HepG2 (cell line): Measurements from ENCODE around the gene ABHD6. TPM values are rescaled to one million over a fixed set of nuclear protein-coding genes. Genes with fewer than 3 reads are reported as not detected.

Experiments used
- CCAR2 ChIP-seq: fragments of 200-400 bp; formaldehyde crosslinking; optimal IDR thresholded peaks from 2 replicates; pipeline ENCODE3; 2018; ENCODE audit warnings: low read depth, mild to moderate bottlenecking, low read length, moderate library complexity
- GTF3A ChIP-seq: sonication (generic); formaldehyde crosslinking; conservative IDR thresholded peaks from 2 replicates; pipeline ENCODE4 v1.4.0; 2020; ENCODE audit warnings: mild to moderate bottlenecking, missing genetic modification reagents
- HNF1A ChIP-seq, 2 experiments: sonication (generic) in 1 of 2; formaldehyde crosslinking in 1 of 2; IDR thresholded peaks; 2 replicates each; pipeline versions ENCODE4 v1.4.0 to v1.6.1; 2016 to 2020; ENCODE audit warnings: borderline replicate concordance in 1 of 2, low read depth in 1 of 2, mild to moderate bottlenecking in 1 of 2, missing genetic modification reagents in 1 of 2
- HNRNPH1 ChIP-seq: fragments of 200-400 bp; formaldehyde crosslinking; optimal IDR thresholded peaks from 2 replicates; pipeline ENCODE3; 2017; ENCODE audit warnings: mild to moderate bottlenecking, low read depth, low read length
- KLF11 ChIP-seq: IDR thresholded peaks from 2 replicates; pipeline ENCODE4 v1.6.1; 2016; ENCODE audit warnings: missing compliant biosample characterization
- NKX3-1 ChIP-seq: sonication (generic); formaldehyde crosslinking; IDR thresholded peaks from 2 replicates; pipeline ENCODE4 v1.5.0; 2020; ENCODE audit warnings: missing genetic modification reagents
- PAX8 ChIP-seq: sonication (generic); formaldehyde crosslinking; IDR thresholded peaks from 2 replicates; pipeline ENCODE4 v1.8.0; 2022; ENCODE audit warnings: mild to moderate bottlenecking, missing genetic modification reagents, borderline replicate concordance
- REL ChIP-seq: sonication (generic); formaldehyde crosslinking; conservative IDR thresholded peaks from 2 replicates; pipeline ENCODE4 v1.8.0; 2022; ENCODE audit warnings: mild to moderate bottlenecking, missing genetic modification reagents, moderate library complexity
- REST ChIP-seq, 2 experiments: IDR thresholded peaks; 2 replicates each; pipeline ENCODE4 v1.6.1; 2011 to 2012; ENCODE audit warnings: low read length in 2 of 2, borderline replicate concordance in 1 of 2, low read depth in 1 of 2, mild to moderate bottlenecking in 1 of 2, moderate library complexity in 1 of 2
- ZC3H4 ChIP-seq: sonication (generic); formaldehyde crosslinking; IDR thresholded peaks from 2 replicates; pipeline ENCODE4 v1.4.0; 2020; ENCODE audit warnings: missing genetic modification reagents, borderline replicate concordance
- ZIK1 ChIP-seq: sonication (generic); formaldehyde crosslinking; IDR thresholded peaks from 2 replicates; pipeline ENCODE4 v1.5.0; 2020; ENCODE audit warnings: mild to moderate bottlenecking, low read depth, missing genetic modification reagents, borderline replicate concordance
- ZNF33A ChIP-seq: sonication (generic); formaldehyde crosslinking; IDR thresholded peaks from 2 replicates; pipeline ENCODE4 v1.5.1; 2020; ENCODE audit warnings: missing genetic modification reagents, mild to moderate bottlenecking, moderate library complexity, borderline replicate concordance
- ZNF451 ChIP-seq: sonication (generic); formaldehyde crosslinking; IDR thresholded peaks from 2 replicates; pipeline ENCODE4 v1.5.0; 2020; ENCODE audit warnings: mild to moderate bottlenecking, missing genetic modification reagents
- ZNF850 ChIP-seq: sonication (generic); formaldehyde crosslinking; conservative IDR thresholded peaks from 2 replicates; pipeline ENCODE4 v1.9.0; 2021; ENCODE audit warnings: mild to moderate bottlenecking, missing genetic modification reagents
- polyA plus RNA-seq, 8 experiments: library from polyadenylated mRNA; depleted of rRNA in 3 of 8; stranded (reverse) in 7 of 8; unstranded in 1 of 8; fragments of >200 nt; fragmentation: Illumina TruSeq in 4 of 8; extraction: Trizol in 4 of 8; gene quantifications; 2 replicates each; pipeline versions ENCODE4 v1.2.1 to v1.2.3, GENCODE V29; 2011 to 2016; ENCODE audit warnings: low read depth in 4 of 8, missing spikeins in 1 of 8, mixed read lengths in 1 of 8; ENCODE audit not compliant: insufficient read depth in 1 of 8
- total RNA-seq, 5 experiments: library from RNA; depleted of rRNA; stranded (reverse); fragments of >200 nt; fragmentation: Illumina TruSeq; extraction: Trizol; gene quantifications; 2 replicates each; pipeline ENCODE4 v1.2.3, GENCODE V29; 2016; ENCODE audit warnings: low read depth in 1 of 5
- TF ChIP-seq, protein P1 (sequence below): sonication (generic); formaldehyde crosslinking; IDR thresholded peaks from 2 replicates; pipeline ENCODE4 v1.4.0; 2020; ENCODE audit warnings: low read depth, missing genetic modification reagents

The ABHD6 gene
- total and polyA plus RNA-seq, 2 of the 13 experiments (the other 11 are each of a cell fraction or from before 2014, with no cell fraction given) = 9.0 to 17.2 TPM

- TF ChIP-seq, protein P1, sequence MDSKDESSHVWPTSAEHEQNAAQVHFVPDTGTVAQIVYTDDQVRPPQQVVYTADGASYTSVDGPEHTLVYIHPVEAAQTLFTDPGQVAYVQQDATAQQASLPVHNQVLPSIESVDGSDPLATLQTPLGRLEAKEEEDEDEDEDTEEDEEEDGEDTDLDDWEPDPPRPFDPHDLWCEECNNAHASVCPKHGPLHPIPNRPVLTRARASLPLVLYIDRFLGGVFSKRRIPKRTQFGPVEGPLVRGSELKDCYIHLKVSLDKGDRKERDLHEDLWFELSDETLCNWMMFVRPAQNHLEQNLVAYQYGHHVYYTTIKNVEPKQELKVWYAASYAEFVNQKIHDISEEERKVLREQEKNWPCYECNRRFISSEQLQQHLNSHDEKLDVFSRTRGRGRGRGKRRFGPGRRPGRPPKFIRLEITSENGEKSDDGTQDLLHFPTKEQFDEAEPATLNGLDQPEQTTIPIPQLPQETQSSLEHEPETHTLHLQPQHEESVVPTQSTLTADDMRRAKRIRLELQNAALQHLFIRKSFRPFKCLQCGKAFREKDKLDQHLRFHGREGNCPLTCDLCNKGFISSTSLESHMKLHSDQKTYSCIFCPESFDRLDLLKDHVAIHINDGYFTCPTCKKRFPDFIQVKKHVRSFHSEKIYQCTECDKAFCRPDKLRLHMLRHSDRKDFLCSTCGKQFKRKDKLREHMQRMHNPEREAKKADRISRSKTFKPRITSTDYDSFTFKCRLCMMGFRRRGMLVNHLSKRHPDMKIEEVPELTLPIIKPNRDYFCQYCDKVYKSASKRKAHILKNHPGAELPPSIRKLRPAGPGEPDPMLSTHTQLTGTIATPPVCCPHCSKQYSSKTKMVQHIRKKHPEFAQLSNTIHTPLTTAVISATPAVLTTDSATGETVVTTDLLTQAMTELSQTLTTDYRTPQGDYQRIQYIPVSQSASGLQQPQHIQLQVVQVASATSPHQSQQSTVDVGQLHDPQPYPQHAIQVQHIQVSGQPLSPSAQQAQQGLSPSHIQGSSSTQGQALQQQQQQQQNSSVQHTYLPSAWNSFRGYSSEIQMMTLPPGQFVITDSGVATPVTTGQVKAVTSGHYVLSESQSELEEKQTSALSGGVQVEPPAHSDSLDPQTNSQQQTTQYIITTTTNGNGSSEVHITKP = peak; percentile 63
- 0 out of 2 replicates have a peak, but pooled peaks have one; percentile 21 for TF ChIP-seq ZC3H4 (CRISPR knock-in tag)
- no peak for TF ChIP-seq ZNF850 (CRISPR knock-in tag)
- TF ChIP-seq NKX3-1 (CRISPR knock-in tag) = no peak
- TF ChIP-seq HNF1A (IDR thresholded peaks at IDR 0.05; ENCODE audit: low read depth) = no peak
- TF ChIP-seq HNF1A (CRISPR knock-in tag; IDR thresholded peaks at IDR 0.05; ENCODE audit: borderline replicate concordance) = peak; percentile 23; the same call in 1 of the 2 replicates
- no peak for TF ChIP-seq CCAR2
- no peak for TF ChIP-seq ZNF33A
- TF ChIP-seq ZNF451 (CRISPR knock-in tag) = 0 out of 2 replicates have a peak, but pooled peaks have one; percentile 66
- TF ChIP-seq KLF11 (CRISPR knock-in tag) = 0 out of 2 replicates have a peak, but pooled peaks have one; percentile 60
- peak in 1 of 2 experiments; percentile 29; a peak in 1 of 4 replicates for TF ChIP-seq REST (IDR thresholded peaks at IDR 0.05; ENCODE audit: borderline replicate concordance in 1 of 2, low read depth in 1 of 2, low read length in 2 of 2)
- TF ChIP-seq HNRNPH1 = no peak
- TF ChIP-seq ZIK1 (CRISPR knock-in tag) = 0 out of 2 replicates have a peak, but pooled peaks have one; percentile 80
- no peak for TF ChIP-seq PAX8
- TF ChIP-seq REL (CRISPR knock-in tag) = no peak
- no peak for TF ChIP-seq GTF3A (CRISPR knock-in tag)
These were observed 68.5 kb downstream of the ABHD6 start, which contains the start of the genes HTD2 and RPP14 (continued) for GRCh38 chr3:58305882-58306711.
